Smooth muscle cell (in vitro differentiated cells): ENCODE data around the gene DDAH2. TPM values are rescaled to one million over a fixed set of nuclear protein-coding genes. Genes with fewer than 3 reads are reported as not detected.

Experiments used
- DNase-seq: peaks from one replicate; lab custom pipeline; 2025; ENCODE audit not compliant: unreplicated experiment; lab: John Stamatoyannopoulos, UW
- H2AFZ ChIP-seq: fragments of 200-600 bp; sonication (generic); 2 replicates; pipeline ENCODE4 v1.6.0; 2016; ENCODE audit warnings: antibody characterized with exemption, low read depth, mild to moderate bottlenecking
- H3F3A ChIP-seq: fragments of 200-600 bp; sonication (generic); 2 replicates; pipeline ENCODE4 v1.6.0; 2017; ENCODE audit warnings: antibody characterized with exemption, low read depth
- H3K27ac ChIP-seq: fragments of 200-600 bp; sonication (generic); 2 replicates; pipeline ENCODE4 v1.5.1; 2016; ENCODE audit warnings: low read depth, mild to moderate bottlenecking
- H3K27me3 ChIP-seq: fragments of 200-600 bp; sonication (generic); 2 replicates; pipeline ENCODE4 v1.6.1; 2016; ENCODE audit warnings: low read depth, mild to moderate bottlenecking
- H3K36me3 ChIP-seq: fragments of 200-600 bp; sonication (generic); 2 replicates; pipeline ENCODE4 v1.5.1; 2016; ENCODE audit warnings: low read depth
- H3K4me1 ChIP-seq: fragments of 200-600 bp; sonication (generic); 2 replicates; pipeline ENCODE4 v1.5.1; 2016; ENCODE audit warnings: low read depth
- H3K4me2 ChIP-seq: fragments of 200-600 bp; sonication (generic); 2 replicates; pipeline ENCODE4 v1.6.0; 2016; ENCODE audit warnings: mild to moderate bottlenecking
- H3K4me3 ChIP-seq: fragments of 200-600 bp; sonication (generic); 2 replicates; pipeline ENCODE4 v1.5.1; 2016; ENCODE audit warnings: mild to moderate bottlenecking
- H3K79me2 ChIP-seq: fragments of 200-600 bp; sonication (generic); 2 replicates; pipeline ENCODE4 v1.6.0; 2016; ENCODE audit warnings: low read depth, mild to moderate bottlenecking
- H3K9ac ChIP-seq: fragments of 200-600 bp; sonication (generic); 2 replicates; pipeline ENCODE4 v1.6.0; 2016; ENCODE audit warnings: low read depth
- H3K9me3 ChIP-seq: fragments of 200-600 bp; sonication (generic); replicated peaks from 2 replicates; pipeline ENCODE4 v1.5.1; 2016; ENCODE audit warnings: low read depth
- H4K20me1 ChIP-seq: fragments of 200-600 bp; sonication (generic); 2 replicates; pipeline ENCODE4 v1.6.0; 2016; ENCODE audit warnings: low read depth
- CTCF ChIP-seq: fragments of 200-600 bp; sonication (generic); IDR thresholded peaks from 2 replicates; pipeline ENCODE4 v1.5.1; 2017; ENCODE audit warnings: borderline replicate concordance, mild to moderate bottlenecking, antibody characterized with exemption; ENCODE audit not compliant: insufficient read depth, poor library complexity, severe bottlenecking
- WGBS: methylation state at CpG from one replicate; pipeline ENCODE4 v1.1.7; 2016; ENCODE audit warnings: low lambda C conversion rate; 5-methylcytosine and 5-hydroxymethylcytosine counted together
- polyA plus RNA-seq: library from polyadenylated mRNA; unstranded; fragments of >200 nt; fragmentation: Nextera tagmentation; extraction: Ambion mirVana; gene quantifications from 2 replicates; pipeline ENCODE4 v1.2.1, GENCODE V29; 2016
- total RNA-seq: library from RNA; depleted of rRNA; stranded (reverse); fragments of >200 nt; gene quantifications from 2 replicates; pipeline ENCODE4 v1.2.3, GENCODE V29; 2014

Gene DDAH2
- total and polyA plus RNA-seq, 2 experiments from 2014 or later = 104 to 134 TPM

GRCh38 chr6:31775184-31775583 is 46.1 kb upstream of the DDAH2 start:
- Histone ChIP-seq H3K9me3 (no peaks in the 10 kb centered on the region), H3K4me3 (no peak overlapping the region), H4K20me1 (no peaks in the 10 kb centered on the region), H3K27me3 (no peaks in the 10 kb centered on the region), H3K9ac (no peak overlapping the region), H3K36me3 (no peaks in the 10 kb centered on the region), H3K79me2 (no peaks in the 10 kb centered on the region), H3K27ac (no peak overlapping the region), H3K4me1 (peaks cover 8% of the 10 kb centered on the region), H3F3A (peaks cover 11% of the 10 kb centered on the region), H2AFZ (no peak overlapping the region), H3K4me2 (no peak overlapping the region)
- no peak for TF ChIP-seq CTCF
- DNase-seq = no peak
- 79% methylated on average over 3 of the region's 4 CpGs for WGBS

GRCh38 chr6:31771992-31772358 is 42.9 kb upstream of the DDAH2 start:
- no peak overlapping the region for H2AFZ ChIP-seq
- no peak overlapping the region for H3K4me2 ChIP-seq
- TF ChIP-seq CTCF = no peak
- H3F3A ChIP-seq = no peaks in the 10 kb centered on the region
- no peaks in the 10 kb centered on the region for H3K27me3 ChIP-seq
- no peak overlapping the region for H3K4me3 ChIP-seq
- no peaks in the 10 kb centered on the region for H3K9me3 ChIP-seq
- H4K20me1 ChIP-seq = no peaks in the 10 kb centered on the region
- peaks cover 7% of the 10 kb centered on the region for H3K4me1 ChIP-seq
- no peak for DNase-seq
- no peak overlapping the region for H3K9ac ChIP-seq
- H3K79me2 ChIP-seq = no peaks in the 10 kb centered on the region
- H3K36me3 ChIP-seq = no peaks in the 10 kb centered on the region
- H3K27ac ChIP-seq = no peak overlapping the region
- 49% methylated on average over 4 of the region's 4 CpGs for WGBS

- no peak for TF ChIP-seq CTCF
- Histone ChIP-seq H3K9me3 (no peaks in the 10 kb centered on the region), H2AFZ (no peak overlapping the region), H3K4me2 (no peak overlapping the region), H3K27me3 (no peaks in the 10 kb centered on the region), H3K27ac (no peak overlapping the region), H4K20me1 (no peaks in the 10 kb centered on the region), H3K36me3 (no peaks in the 10 kb centered on the region), H3K4me3 (no peak overlapping the region), H3K4me1 (no peaks in the 10 kb centered on the region), H3K9ac (no peak overlapping the region), H3F3A (no peaks in the 10 kb centered on the region), H3K79me2 (no peaks in the 10 kb centered on the region)
- WGBS = 95% methylated on average over 2 of the region's 2 CpGs
- DNase-seq = no peak
Measured at GRCh38 chr6:31770860-31771259, 41.8 kb upstream of the DDAH2 start.

DNA sequence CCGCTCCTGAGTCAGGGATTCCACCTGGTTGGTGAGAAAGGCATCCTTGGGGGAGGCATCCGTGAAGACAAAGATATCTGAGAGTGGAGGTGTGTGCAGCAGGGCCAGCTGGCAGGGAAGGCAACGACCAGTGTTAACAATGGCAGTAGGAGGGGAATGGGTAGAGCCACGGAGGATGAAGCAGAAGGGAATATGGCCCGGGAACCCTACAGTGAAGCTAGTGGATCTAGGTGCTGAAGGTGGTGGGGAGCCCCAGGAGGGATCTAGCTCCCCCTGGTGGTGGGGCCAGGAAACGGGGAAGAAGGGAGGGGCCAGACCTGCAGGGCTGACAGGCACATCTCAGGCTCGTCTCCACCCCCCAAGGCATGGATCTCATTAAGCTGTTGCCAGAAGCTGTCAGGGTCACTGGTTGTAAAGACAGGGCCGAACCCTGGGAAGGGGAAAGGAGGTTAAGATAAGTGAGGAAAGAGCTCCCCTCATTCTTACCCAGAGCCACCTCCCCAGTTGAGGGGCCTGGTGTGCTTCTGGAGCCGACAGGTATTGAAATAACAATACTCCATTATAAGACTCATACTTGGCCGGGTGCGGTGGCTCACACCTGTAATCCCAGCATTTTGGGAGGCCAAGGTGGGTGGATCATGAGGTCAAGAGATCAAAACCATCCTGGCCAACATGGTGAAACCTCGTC is 40.7 kb upstream of the DDAH2 start:
- Histone ChIP-seq H3K9ac (no peak overlapping the region), H3K27me3 (no peaks in the 10 kb centered on the region), H3K4me2 (no peak overlapping the region), H3K27ac (no peak overlapping the region), H3K79me2 (no peaks in the 10 kb centered on the region), H2AFZ (no peak overlapping the region), H4K20me1 (no peaks in the 10 kb centered on the region), H3K9me3 (no peaks in the 10 kb centered on the region), H3K36me3 (no peaks in the 10 kb centered on the region), H3F3A (no peaks in the 10 kb centered on the region), H3K4me1 (no peaks in the 10 kb centered on the region), H3K4me3 (no peak overlapping the region)
- WGBS = 70% methylated on average over 12 of the region's 12 CpGs
- no peak for DNase-seq
- peak; percentile 64 for TF ChIP-seq CTCF
